HCT116 (cell line): Measurements from ENCODE around the gene RHBDF2. TPM values are rescaled to one million over a fixed set of nuclear protein-coding genes. Genes with fewer than 3 reads are reported as not detected.
A peak's percentile ranks its signal among the peaks of the same experiment; 100 is the strongest.

ENCODE experiments used
- EZH2phosphoT487 ChIP-seq: fragments of 200-600 bp; IDR thresholded peaks from 2 replicates; pipeline ENCODE4 v1.6.1; 2018; ENCODE audit warnings: antibody characterized with exemption, borderline replicate concordance
- JUND ChIP-seq: IDR thresholded peaks from 2 replicates; pipeline ENCODE4 v1.6.1; 2012
- MAX ChIP-seq: IDR thresholded peaks from 2 replicates; pipeline ENCODE4 v1.6.1; 2012
- POLR2AphosphoS5 ChIP-seq: IDR thresholded peaks from 2 replicates; pipeline ENCODE4 v1.6.1; 2011; ENCODE audit warnings: mild to moderate bottlenecking, low read depth, low read length, moderate library complexity
- TCF7L2 ChIP-seq: IDR thresholded peaks from 2 replicates; pipeline ENCODE4 v1.7.0; 2011; ENCODE audit warnings: borderline replicate concordance, inconsistent platforms; ENCODE audit not compliant: insufficient read depth, insufficient read length; ENCODE audit errors: extremely low read depth
- YY1 ChIP-seq: IDR thresholded peaks from 2 replicates; pipeline ENCODE4 v1.6.1; 2011; ENCODE audit warnings: low read length, low read depth, moderate library complexity, mild to moderate bottlenecking; ENCODE audit not compliant: insufficient replicate concordance; ENCODE audit errors: extremely low read depth
- total RNA-seq: library from RNA; stranded (reverse); gene quantifications from one replicate; pipeline ENCODE4 v1.2.1, GENCODE V29; 2021; ENCODE audit not compliant: unreplicated experiment
- TF ChIP-seq, protein P1 (sequence below), 3 experiments: fragments of 200-600 bp in 1 of 3; sonication (generic) in 1 of 3; IDR thresholded peaks in 2 of 3; conservative IDR thresholded peaks in 1 of 3; 2 replicates each; pipeline ENCODE4 v1.5.1; 2012 to 2017; ENCODE audit warnings: low read depth in 2 of 3, low read length in 2 of 3, antibody characterized with exemption in 1 of 3, borderline replicate concordance in 1 of 3, control low read depth in 1 of 3, mild to moderate bottlenecking in 1 of 3, mixed read lengths in 1 of 3, mixed run types in 1 of 3, moderate library complexity in 1 of 3; ENCODE audit not compliant: insufficient read depth in 1 of 3
- TF ChIP-seq, protein P2 (sequence below): IDR thresholded peaks from 2 replicates; pipeline ENCODE4 v1.6.1; 2012; ENCODE audit warnings: low read depth

Gene RHBDF2
- total RNA-seq, 1 experiment from 2014 or later: 61.1 TPM

DNA sequence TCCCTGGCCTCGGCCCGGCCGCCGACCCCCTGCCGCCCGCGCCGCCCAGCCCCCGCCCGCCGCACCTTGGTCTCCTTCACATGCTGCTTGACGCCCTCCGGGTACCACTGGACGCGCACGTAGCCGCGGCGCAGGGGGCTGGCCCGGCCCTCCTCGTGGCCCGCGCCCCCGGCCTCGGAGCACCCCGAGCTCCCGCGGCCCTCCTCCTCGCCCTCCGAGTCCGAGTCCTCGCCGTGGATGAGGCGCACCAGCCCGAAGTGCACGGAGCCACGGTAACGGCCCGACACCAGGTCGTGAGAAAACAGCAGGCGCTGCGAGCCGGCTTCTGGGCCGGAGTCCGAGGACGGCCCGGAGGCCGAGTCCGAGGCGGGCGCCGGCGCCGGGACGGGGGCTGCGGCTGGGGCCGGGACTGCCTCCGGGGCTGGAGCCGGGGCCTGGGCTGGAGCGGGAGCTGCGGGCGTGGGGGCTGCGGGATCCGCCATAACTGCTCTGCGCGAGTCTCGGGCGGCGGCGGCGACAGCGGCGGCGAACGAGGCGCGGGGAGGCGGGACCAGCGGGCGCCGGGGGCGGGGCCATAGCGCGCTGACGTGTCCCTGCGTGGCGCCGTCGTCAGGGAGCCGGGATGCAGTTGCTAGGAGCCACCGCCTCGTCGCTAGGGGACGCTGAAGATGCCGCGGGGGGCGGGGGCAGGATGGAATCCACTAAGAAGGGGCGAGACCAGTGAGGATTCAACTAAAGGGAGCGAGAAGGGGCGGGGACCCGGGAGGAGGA is 48.4 kb downstream of the RHBDF2 start, which contains the start of gene UBE2O (continued):
- TF ChIP-seq TCF7L2: no peak
- peak; percentile 96 for TF ChIP-seq POLR2AphosphoS5
- TF ChIP-seq YY1: peak; percentile 90
- TF ChIP-seq MAX: peak; percentile 55
- no peak for TF ChIP-seq JUND
- TF ChIP-seq, protein P1, sequence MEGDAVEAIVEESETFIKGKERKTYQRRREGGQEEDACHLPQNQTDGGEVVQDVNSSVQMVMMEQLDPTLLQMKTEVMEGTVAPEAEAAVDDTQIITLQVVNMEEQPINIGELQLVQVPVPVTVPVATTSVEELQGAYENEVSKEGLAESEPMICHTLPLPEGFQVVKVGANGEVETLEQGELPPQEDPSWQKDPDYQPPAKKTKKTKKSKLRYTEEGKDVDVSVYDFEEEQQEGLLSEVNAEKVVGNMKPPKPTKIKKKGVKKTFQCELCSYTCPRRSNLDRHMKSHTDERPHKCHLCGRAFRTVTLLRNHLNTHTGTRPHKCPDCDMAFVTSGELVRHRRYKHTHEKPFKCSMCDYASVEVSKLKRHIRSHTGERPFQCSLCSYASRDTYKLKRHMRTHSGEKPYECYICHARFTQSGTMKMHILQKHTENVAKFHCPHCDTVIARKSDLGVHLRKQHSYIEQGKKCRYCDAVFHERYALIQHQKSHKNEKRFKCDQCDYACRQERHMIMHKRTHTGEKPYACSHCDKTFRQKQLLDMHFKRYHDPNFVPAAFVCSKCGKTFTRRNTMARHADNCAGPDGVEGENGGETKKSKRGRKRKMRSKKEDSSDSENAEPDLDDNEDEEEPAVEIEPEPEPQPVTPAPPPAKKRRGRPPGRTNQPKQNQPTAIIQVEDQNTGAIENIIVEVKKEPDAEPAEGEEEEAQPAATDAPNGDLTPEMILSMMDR (IDR thresholded peaks at IDR 0.05 in 2 of 3, conservative IDR thresholded peaks at IDR 0.05 in 1 of 3; ENCODE audit: borderline replicate concordance in 1 of 3, insufficient read depth in 1 of 3, low read depth in 2 of 3, low read length in 2 of 3): peak in 1 of 3 experiments; percentile 41; a peak in 2 of 6 replicates
- no peak for TF ChIP-seq EZH2phosphoT487
- TF ChIP-seq, protein P2, sequence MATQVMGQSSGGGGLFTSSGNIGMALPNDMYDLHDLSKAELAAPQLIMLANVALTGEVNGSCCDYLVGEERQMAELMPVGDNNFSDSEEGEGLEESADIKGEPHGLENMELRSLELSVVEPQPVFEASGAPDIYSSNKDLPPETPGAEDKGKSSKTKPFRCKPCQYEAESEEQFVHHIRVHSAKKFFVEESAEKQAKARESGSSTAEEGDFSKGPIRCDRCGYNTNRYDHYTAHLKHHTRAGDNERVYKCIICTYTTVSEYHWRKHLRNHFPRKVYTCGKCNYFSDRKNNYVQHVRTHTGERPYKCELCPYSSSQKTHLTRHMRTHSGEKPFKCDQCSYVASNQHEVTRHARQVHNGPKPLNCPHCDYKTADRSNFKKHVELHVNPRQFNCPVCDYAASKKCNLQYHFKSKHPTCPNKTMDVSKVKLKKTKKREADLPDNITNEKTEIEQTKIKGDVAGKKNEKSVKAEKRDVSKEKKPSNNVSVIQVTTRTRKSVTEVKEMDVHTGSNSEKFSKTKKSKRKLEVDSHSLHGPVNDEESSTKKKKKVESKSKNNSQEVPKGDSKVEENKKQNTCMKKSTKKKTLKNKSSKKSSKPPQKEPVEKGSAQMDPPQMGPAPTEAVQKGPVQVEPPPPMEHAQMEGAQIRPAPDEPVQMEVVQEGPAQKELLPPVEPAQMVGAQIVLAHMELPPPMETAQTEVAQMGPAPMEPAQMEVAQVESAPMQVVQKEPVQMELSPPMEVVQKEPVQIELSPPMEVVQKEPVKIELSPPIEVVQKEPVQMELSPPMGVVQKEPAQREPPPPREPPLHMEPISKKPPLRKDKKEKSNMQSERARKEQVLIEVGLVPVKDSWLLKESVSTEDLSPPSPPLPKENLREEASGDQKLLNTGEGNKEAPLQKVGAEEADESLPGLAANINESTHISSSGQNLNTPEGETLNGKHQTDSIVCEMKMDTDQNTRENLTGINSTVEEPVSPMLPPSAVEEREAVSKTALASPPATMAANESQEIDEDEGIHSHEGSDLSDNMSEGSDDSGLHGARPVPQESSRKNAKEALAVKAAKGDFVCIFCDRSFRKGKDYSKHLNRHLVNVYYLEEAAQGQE: no peak
